Amniotic stem cell (primary cell): ENCODE results near the gene MICAL2.
"Not testable (repeated sequence)": the region's sequence is repeated elsewhere in the genome, so short reads cannot be mapped to it uniquely, and the experiment has no call there.

Experiments used
- DNase-seq: peaks from one replicate; lab custom pipeline; 2025; lab: John Stamatoyannopoulos, UW

Gene MICAL2

GRCh38 chr11:12135185-12135584 lies 24.8 kb downstream of the MICAL2 start:
- no peak for DNase-seq

- DNase-seq = no peak
These were observed 26.8 kb downstream of the MICAL2 start for GRCh38 chr11:12137005-12137690.

- DNase-seq = no peak
These were observed 27.7 kb downstream of the MICAL2 start for GRCh38 chr11:12137938-12138731.

GRCh38 chr11:12139144-12139881 lies 28.9 kb downstream of the MICAL2 start:
- no peak for DNase-seq

- no peak for DNase-seq
These were observed 29.9 kb downstream of the MICAL2 start for GRCh38 chr11:12140186-12140793.

- DNase-seq = no peak
These were observed 30.9 kb downstream of the MICAL2 start for GRCh38 chr11:12141283-12141682.

GRCh38 chr11:12142176-12142575 lies 31.8 kb downstream of the MICAL2 start:
- no peak for DNase-seq

- DNase-seq = no peak
These were observed 32.5 kb downstream of the MICAL2 start for GRCh38 chr11:12142909-12143308.

GRCh38 chr11:12143461-12144258 lies 33.3 kb downstream of the MICAL2 start:
- DNase-seq = no peak

GRCh38 chr11:12144330-12145174 lies 34.2 kb downstream of the MICAL2 start:
- DNase-seq = no peak

GRCh38 chr11:12146678-12147077 lies 36.3 kb downstream of the MICAL2 start:
- DNase-seq = not testable (repeated sequence)

- no peak for DNase-seq
These were observed 37.4 kb downstream of the MICAL2 start for GRCh38 chr11:12147827-12148226.

GRCh38 chr11:12148466-12148865 lies 38.1 kb downstream of the MICAL2 start:
- no peak for DNase-seq

- DNase-seq = no peak
These were observed 38.5 kb downstream of the MICAL2 start for GRCh38 chr11:12148882-12149281.

GRCh38 chr11:12149672-12150225 lies 39.4 kb downstream of the MICAL2 start:
- DNase-seq = no peak

- peak; percentile 66 for DNase-seq
These were observed 40.5 kb downstream of the MICAL2 start for GRCh38 chr11:12150831-12151382.

GRCh38 chr11:12152321-12152720 lies 41.9 kb downstream of the MICAL2 start:
- no peak for DNase-seq

GRCh38 chr11:12154871-12155668 lies 44.7 kb downstream of the MICAL2 start:
- DNase-seq = no peak

- no peak for DNase-seq
These were observed 45.3 kb downstream of the MICAL2 start for GRCh38 chr11:12155696-12156095.
